GM18868 (cell line): ENCODE measurements around the gene SSX2.
"Not testable (repeated sequence)": the region's sequence is repeated elsewhere in the genome, so short reads cannot be mapped to it uniquely, and the experiment has no call there.

Experiments
- ATAC-seq: cut with Tn5 transposase; IDR thresholded peaks from one replicate; pipeline ENCODE4 v1.9.1; 2021; ENCODE audit warnings: mild to moderate bottlenecking, moderate library complexity; ENCODE audit not compliant: unreplicated experiment

The SSX2 gene

GRCh38 chrX:52707078-52707477 lies at the start of gene SSX2:
SSX2 (minus strand) TSS chrX:52707178; CDS start chrX:52705749, 1,429 bp downstream.
- not testable (repeated sequence) for ATAC-seq

GRCh38 chrX:52750952-52751351 lies 44.0 kb upstream of the SSX2 start, which contains the start of gene SSX2B:
SSX2B (plus strand) TSS chrX:52751252; CDS start chrX:52752681, 1,429 bp downstream.
- not testable (repeated sequence) for ATAC-seq

- not testable (repeated sequence) for ATAC-seq
These were observed 14.9 kb downstream of the SSX2 start for GRCh38 chrX:52692034-52692433.

GRCh38 chrX:52662218-52662617 lies 44.8 kb downstream of the SSX2 start:
- ATAC-seq, result not testable (repeated sequence)

GRCh38 chrX:52655475-52655874 lies 51.5 kb downstream of the SSX2 start:
- ATAC-seq, result not testable (repeated sequence)

- not testable (repeated sequence) for ATAC-seq
These were observed 52.2 kb downstream of the SSX2 start, which contains the start of gene SSX7 for GRCh38 chrX:52654800-52655199. SSX7 (minus strand) TSS chrX:52654900; CDS start chrX:52653472, 1,428 bp downstream.

GRCh38 chrX:52650676-52651075 lies 56.3 kb downstream of the SSX2 start:
- ATAC-seq, result not testable (repeated sequence)

GRCh38 chrX:52648956-52649355 lies 58.0 kb downstream of the SSX2 start:
- ATAC-seq, result not testable (repeated sequence)
